GM21423 (cell line): ENCODE results near the gene MUC6.

Source experiments
- ATAC-seq: cut with Tn5 transposase; IDR thresholded peaks from one replicate; pipeline ENCODE4 v1.9.1; 2021; ENCODE audit warnings: mild to moderate bottlenecking, moderate library complexity; ENCODE audit not compliant: unreplicated experiment

MUC6 gene

DNA sequence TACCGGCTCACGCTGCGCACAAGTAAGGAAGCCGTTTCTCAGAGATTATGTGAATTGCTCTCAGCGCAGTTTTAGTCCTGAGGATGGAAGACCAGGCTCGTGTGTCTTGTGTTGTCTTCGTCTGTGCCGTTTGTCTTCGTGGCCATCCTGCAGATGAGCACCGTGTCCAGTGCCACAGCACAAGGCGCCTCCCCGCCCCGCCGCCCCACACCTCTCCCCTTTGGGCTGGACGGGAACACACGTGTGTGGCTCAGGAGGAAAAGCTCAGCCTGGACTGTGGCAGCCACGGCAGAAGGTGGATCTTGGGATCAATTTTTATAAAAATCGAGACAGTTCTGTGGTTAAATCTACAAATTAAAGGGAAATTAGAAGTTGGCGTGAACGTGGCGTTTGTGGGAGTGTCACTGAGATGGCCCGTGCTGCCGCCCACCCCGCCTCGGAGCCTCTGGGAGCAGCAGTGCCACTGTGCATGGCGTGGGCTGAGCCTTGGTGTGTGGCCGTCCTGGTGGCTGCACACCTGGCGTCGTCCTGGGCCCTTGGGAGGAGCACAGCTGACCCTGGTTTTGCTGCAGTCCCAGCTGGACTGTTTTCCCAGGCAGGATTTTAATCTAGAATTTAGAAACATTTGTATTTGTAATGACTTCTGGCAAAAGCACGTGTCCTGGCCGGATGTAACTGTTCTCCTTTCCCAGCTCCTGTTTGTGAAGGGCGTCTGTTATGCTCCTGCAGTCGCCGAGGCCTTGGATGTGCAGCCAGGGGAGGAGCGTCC is 25.8 kb downstream of the MUC6 start:
- no peak for ATAC-seq

DNA sequence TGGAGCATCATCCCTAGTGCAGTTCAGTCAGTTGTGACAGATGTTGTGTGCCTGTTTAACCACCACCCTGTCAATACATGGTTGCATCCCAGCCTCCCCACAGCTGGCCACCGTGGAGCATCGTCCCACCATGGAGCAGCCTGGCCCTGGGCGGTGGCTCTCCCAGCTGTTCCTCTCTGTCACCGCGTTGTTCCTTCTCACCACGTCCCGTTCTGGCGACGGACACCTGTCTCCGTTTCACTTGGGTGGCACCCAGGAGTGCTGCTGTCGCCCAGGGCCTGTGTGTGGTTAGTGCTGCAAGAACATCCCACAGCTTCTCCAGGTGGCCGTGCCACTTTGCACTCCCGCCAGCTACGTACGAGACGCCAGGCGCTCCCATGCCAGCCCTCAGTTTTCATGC is 26.5 kb downstream of the MUC6 start:
- no peak for ATAC-seq

DNA sequence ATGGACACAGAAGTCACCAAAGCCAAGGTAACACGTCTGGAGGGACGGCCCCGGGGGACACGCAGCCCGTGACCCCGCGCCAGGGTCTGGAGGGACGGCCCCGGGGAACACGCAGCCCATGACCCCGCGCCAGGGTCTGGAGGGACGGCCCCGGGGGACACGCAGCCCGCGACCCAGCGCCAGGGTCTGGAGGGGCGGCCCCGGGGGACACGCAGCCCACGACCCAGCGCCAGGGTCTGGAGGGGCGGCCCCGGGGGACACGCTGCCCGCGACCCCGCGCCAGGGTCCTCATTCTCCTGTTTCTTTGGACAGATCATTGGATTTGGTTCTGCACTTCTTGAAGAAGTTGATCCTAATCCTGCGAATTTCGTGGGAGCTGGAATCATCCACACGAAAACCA is 27.1 kb downstream of the MUC6 start:
- no peak for ATAC-seq

DNA sequence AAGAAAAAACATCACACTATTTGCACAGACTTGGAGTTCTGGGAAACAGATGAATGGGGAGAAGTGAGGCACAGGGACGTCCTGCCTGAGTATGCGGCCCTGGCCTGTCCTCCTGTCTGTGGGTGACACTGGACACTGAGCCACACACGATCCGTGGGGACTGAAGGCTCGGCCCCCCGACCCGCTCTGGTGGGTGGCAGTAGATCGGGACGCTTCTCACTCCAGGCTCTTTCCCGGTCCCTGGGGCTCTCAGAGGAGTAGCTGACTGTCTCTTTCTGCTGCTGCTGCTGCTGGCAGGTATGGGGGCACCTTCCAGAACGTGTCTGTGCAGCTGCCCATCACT is 27.7 kb downstream of the MUC6 start:
- no peak for ATAC-seq

DNA sequence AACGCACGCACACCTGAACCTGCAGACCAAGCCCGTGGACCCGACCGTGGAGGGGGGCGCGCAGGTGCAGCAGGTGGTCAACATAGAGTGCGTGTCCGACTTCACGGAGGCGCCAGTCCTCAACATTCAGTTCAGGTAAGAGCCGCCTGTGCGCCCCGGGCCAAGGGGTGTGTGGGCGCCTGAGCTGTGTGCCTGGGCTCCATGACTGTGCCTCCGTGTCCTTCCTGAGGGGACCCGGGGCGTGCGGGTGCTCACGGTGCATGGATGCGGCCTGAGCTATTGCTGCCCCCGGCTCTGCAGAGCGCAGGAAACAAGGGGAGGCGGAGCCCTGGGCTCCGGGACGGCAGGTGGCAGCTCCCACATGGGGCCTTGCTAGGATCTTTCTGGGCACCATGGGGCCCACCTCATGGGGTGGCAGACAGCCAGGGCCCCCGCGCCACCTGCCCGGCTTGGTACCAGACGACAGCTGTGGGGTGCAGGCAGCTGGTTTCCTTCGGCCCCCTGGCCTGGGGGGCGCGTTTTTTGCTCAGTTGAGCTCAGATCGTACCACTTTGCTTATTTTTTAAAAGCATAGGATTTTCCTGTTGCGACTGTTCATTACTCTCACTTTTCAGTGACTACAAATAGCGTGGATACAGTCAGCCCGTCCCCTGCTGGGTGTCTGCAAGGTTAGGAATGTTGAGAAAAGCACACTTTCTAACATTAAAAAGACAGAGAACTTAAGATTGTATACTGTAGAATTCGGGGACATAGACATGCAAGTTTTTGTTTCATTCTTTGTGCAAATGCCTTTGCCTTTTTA is 28.3 kb downstream of the MUC6 start:
- ATAC-seq: no peak

DNA sequence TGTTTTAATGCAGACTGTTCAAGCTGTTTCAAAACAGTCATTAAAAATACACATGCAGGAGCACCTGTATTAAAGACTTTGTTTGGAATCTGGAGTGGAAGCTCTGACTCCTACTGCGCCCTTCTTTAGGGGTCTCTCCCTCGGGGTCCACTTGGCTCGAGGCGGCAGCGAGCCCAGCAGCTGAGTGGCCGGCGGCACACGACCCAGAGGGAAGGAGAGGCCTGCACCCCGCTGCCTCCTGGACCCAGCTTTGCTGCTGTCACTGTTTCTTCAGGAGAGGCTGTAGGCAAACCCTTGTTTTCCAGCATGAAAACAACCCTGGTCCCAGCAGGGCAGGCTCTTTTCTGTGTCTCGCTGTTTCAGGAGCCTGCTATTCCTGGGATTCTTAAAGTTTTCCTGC is 29.2 kb downstream of the MUC6 start:
- no peak for ATAC-seq

DNA sequence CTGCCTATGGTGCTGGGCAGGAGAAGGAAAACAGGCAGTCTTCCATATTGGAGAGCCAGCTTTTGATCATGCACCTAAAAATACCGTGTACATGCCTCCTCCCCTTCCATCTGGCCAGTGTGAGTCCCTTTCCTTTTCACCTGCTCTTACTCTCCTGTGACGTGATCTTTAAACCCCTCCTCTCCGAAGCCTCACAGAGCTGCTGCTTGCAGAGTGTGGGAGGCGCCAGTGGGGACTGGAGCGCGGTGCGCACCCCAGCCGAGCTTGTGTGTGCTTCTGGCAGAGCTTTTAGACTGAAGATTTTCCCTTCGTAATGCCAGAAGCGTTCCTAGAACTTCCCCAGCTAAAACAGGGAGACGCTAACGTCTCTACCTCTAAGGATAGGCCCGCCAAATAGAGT is 29.8 kb downstream of the MUC6 start:
- no peak for ATAC-seq

DNA sequence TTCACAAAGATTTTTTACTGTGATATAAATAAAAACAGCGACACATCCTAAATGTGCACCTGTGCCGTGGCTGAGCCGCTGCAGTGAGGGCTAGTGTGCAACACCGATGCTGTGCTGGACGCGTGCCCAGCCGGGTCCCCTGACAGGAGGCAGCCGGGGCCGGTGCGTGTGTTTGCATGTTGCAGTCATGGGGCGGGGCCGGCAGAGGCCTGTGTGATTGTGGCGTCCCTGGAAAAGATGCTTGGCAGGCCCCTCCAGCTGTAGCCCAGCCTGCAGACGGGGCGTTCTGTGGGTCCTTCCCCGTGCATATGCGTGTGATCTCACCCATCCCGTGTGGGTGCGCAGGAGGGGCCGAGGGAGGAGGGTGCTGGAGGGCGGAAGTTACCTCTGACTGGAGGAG is 30.6 kb downstream of the MUC6 start:
- ATAC-seq: no peak

DNA sequence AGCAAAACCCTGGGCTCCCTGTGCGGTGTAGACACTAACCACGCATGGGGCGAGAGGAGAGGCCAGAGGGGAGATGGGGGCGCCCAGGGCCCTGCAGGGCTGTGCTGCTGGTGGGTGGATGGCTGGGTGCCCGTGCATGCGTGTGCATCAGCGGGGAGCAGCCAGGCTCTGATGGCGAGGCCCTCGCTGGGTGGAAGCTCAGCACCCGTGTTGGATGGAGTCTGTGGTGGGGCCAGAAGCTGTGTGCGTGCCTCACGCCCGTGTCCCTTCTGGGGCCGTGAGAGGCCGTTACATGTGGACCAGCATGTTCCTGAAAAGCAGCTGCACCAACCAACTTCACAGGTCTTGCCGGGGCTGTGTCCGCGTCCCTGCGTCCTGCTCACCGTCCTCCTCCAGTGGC is 33.4 kb downstream of the MUC6 start:
- ATAC-seq: no peak

DNA sequence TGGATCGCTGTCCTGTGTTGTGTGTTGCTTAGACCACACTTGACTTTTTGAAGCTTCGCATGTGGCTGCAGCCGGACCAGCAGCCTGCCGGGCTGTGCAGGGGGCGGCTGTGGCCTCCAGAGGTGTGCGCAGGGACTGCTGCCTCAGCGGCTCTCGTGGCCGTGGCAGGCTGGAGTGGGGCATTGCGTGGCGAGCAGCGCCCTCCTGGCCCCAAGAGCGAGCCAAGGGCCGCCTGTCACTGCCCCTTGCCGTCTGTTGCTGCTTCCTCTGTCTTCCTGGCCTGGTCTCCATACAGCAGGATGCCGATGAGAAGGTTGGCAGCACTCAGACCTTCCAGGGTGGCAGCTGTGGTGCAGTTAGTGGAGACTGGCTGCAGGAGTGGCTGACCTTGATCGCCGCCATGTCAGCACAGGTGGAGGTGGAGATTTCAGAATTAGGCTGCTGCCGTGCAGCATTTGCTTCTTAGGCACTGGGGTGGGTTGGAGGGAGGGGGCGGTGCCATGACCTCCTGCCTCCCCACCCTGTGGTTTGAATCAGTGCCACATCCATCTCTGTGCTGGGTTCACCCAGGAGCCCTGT is 34.0 kb downstream of the MUC6 start:
- no peak for ATAC-seq

DNA sequence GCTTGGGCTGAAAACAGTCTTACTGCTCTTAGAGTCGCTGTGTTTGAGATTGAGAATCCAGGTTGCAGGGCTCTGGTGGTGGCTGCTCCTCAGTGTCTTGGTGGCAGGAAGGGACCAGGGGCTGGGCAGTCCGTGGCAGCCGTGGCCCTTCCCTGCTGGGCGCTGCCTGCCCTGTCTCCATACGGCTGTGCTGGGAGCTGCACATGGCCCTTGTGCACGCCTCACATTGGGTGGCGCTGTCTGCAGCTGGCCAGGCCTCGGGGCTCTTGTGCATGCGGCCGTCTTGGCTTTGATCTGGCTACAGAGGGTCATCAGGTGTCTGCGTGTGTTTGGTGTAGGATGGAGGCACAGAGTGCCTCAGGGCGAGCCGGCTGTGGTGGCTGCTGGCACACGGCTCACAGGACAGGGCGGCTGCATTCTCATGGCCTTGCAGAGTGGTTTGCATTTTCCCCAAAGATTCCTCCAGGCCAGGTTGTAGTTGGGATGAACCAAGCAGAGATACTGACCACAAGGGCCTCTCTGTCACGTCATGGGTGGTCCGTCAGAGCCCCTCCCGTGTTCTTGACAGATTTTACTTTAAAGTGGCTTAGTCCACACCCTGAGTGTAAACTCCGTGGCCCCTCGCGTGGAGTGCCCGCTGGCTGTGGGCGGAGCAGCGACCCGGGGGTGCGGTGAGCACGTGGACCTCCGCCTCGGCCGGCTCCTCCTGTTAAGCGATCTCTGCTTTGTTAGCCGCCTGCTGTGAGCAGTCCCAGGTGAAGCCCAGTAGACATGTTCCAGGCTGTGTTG is 34.7 kb downstream of the MUC6 start:
- ATAC-seq: no peak

DNA sequence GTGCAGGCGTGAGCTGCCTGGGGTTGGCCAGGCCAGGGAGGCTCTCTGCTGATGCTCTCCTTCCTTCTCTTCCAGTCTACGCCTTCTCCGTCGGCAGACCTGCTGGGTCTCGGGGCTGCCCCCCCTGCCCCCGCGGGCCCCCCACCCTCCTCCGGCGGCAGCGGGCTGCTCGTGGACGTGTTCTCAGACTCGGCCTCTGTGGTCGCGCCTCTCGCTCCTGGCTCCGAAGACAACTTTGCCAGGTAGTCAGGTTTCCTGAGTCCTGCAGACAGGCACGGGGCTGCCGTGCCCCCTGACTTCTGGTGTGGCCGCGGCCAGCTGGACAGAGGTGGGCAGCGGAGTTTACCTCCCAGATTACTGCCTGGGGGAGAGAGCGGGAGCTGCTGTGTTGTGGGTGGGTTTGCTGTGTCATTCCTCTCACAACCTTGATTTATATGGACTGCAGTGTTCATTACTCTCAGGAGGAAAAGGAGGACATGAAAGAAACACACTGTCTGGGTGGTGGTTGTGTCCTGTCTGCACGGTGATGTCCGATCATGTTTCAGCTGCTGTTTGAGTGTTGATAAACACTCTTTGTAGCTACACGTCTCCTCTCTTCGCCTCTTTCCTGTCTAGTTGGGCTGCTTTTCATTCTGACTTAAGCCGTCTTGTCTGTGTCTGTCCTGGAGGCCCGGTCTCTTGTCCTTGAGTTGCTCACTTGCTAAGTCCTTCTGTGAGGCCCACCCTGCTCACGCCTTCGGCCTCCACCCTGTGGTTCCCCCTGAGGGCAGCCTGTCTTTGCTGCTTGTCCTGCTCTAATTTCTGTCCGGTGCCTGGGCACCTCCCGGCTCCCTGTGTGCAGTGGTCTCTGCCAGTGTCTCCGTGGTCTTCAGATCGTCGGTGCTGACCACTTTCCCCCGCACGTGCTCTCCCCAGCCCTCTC is 35.9 kb downstream of the MUC6 start:
- no peak for ATAC-seq

DNA sequence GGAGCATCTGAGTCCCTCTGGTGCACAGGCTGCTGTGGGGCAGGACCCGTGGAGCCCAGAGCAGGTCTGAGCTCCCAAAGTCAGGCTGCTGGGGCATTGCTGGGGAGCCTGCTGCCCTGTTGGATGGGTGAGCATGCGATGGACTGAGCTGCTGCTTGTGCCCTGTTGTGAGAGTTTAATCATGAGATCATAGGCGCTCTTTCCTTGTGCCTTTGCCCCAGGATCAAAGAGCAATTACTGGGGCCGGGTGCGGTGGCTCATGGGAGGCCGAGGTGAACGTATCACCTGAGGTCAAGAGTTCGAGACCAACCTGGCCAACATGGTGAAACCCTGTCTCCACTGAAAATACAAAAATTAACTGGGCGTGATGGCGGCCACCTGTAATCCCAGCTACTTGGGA is 37.5 kb downstream of the MUC6 start:
- ATAC-seq: no peak

DNA sequence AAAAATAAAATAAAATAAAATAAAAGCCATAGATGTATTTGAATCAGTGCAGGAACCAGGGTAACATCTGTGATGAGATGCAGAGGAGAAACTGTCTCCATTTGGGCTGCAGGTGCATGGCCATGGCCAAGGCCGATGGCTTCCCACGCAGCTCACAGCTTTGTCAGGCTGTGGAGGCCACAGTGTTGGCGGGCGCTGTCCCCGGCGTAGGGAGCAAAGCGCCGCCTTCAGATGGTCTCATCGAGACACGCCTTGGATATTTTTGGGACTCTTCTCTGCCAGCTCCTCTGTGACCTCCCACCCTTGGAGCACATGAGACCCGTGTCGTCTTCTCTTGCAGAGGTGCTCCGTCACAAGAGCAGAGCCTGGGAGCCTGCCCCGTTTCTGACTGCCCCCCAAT is 38.6 kb downstream of the MUC6 start:
- no peak for ATAC-seq

DNA sequence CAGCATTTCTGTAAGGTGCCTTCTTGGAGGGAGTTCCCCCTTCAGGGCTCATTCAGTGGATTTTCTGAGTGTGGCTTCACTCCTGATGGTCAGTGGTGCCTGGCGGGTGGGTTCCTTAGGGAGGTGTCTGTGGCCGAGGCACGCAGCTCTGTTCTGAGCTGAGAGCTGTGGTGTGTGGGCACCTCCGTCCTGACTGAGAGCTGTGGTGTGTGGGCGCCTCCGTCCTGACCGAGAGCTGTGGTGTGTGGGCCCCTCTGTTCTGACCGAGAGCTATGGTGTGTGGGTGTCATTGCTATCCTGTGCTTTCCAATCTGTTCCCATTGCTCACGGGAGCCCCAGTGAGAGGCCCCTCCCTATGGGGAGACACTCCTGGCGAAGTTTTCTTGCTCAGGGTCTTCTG is 39.8 kb downstream of the MUC6 start:
- ATAC-seq: no peak

DNA sequence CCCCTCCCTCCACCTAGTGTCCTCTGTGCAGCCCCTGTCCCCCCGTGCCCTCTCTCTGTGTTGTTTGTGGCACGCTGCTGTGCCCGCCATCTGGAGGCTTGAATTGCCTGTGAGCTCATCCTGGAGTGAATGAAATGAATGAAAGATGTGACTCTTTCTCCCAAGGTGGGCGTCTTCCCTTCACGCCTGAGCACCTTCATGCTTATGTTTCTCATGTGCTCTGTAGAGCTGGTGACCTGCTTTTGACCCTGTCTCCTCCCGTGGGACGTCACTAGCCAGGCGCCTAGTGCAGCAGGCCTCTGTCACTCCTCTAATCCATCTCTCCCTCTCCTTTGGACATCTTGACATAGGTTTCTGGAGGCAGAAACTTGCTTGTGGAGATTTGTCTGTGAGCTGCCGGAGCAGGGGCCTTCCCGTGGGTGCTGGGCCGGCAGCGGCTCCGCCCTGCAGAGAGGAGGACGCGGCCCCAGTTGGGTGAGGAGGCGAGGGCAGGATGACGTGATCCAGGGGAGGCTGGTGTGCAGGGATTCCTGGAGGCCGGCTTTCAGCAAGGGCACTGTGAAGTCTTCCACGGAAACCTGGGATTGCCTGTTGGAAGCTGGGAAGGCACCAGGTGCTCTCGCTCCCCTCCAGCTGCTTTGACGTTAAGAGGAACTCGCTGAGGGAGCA is 40.6 kb downstream of the MUC6 start:
- no peak for ATAC-seq

DNA sequence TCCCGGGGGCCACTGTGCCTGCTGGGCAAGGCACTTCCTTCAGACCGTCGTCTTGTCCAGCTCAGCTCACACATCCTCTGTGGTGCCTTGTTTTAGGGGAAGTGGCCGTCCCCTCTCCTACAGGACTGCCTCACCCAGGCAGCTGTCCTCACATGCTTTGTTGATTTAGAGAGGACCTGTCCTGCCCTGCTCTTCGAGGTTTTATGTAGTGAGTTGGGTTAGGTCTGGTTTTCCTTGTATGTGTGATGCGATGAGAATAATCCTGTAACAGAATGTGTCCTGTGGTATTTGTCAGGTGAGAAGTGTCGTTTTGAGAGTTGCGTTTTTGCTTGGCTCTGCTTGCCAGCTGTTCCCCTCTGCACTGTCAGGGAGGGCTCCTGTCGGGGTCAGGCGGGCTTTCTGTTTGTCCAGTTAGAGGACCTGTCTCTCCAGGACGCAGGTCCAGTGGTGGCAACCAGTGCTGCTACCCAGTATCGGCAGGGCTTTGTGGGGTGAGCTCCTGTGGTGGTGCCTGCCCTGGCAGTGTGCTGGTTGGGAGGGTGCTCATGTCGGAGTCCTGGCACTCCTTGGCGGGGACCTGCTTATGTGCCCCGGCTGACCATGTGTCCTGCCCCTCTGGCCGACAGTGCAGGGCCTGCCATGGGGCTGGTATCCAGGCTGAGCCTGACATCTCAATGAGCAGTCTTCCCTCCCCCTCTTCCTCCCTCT is 41.3 kb downstream of the MUC6 start:
- no peak for ATAC-seq

DNA sequence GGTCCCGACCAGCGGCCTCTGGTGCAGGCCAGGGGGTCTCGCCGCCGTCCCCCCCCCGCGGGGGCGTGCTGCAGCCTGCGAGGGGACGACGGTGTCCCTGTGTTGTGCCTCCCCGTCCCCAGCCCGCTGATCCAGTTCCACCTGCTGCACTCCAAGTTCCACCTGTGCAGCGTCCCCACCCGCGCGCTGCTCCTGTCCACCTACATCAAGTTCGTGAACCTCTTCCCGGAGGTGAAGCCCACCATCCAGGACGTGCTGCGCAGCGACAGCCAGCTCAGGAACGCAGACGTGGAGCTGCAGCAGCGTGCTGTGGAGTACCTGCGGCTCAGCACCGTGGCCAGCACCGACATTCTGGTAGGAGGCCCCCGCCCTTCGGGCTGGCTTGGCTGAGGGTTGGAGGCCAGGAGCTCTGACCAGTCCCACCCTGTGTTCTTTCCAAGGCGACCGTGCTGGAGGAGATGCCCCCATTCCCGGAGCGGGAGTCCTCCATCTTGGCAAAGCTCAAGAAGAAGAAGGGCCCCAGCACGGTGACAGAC is 42.8 kb downstream of the MUC6 start:
- ATAC-seq: no peak

DNA sequence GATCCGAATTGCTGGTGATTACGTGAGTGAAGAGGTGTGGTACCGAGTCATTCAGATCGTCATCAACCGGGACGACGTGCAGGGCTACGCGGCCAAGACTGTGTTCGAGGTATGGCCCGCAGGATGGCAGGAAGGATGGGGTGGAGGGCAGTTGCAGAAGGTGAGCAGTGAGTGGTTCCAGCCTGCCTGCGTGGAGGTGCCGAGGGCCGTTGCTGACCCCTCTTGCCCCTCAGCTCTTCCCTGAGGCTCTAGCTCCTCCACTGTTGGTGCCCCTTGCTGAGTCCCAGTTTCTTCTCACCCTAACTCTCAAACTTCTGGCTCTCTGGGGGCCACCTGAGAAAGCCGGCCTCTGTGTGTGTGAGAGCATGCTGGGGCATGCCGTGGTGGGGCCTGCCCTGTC is 43.9 kb downstream of the MUC6 start:
- ATAC-seq: no peak
